Lower lobe of right lung (tissue), 2 donors: ENCODE data around the gene DUSP6. TPM values are rescaled to one million over a fixed set of nuclear protein-coding genes. Genes with fewer than 3 reads are reported as not detected.
A peak's percentile ranks its signal among the peaks of the same experiment; 100 is the strongest.

ENCODE experiments used
- ATAC-seq, 2 donors: fragments of 200-7000 bp; cut with Tn5 transposase; one replicate each; pipeline ENCODE4 v1.9.1; 2020 to 2022; ENCODE audit warnings: mild to moderate bottlenecking in 2 of 2, moderate library complexity in 2 of 2
- DNase-seq: peaks from one replicate; pipeline ENCODE4 v3.0.0-alpha.2; 2020
- H3K27ac ChIP-seq: fragments of 200-600 bp; one replicate; pipeline ENCODE4 v1.8.0; 2022
- H3K27me3 ChIP-seq: fragments of 200-600 bp; one replicate; pipeline ENCODE4 v1.8.0; 2022; ENCODE audit warnings: low read depth
- H3K36me3 ChIP-seq: fragments of 200-600 bp; one replicate; pipeline ENCODE4 v1.8.0; 2022; ENCODE audit warnings: mild to moderate bottlenecking
- H3K4me1 ChIP-seq: fragments of 200-600 bp; one replicate; pipeline ENCODE4 v1.8.0; 2022
- H3K4me3 ChIP-seq: fragments of 200-600 bp; one replicate; pipeline ENCODE4 v1.8.0; 2022; ENCODE audit warnings: mild to moderate bottlenecking
- H3K9me3 ChIP-seq: fragments of 200-600 bp; one replicate; pipeline ENCODE4 v1.8.0; 2022
- CTCF ChIP-seq: fragments of 200-600 bp; IDR thresholded peaks from one replicate; pipeline ENCODE4 v1.8.0; 2022; ENCODE audit warnings: antibody characterized with exemption, mild to moderate bottlenecking
- intact Hi-C: fragments of 100-400 bp; cut with DNase I; formaldehyde crosslinking; loops from one replicate; pipeline ENCODE4 v1.11.0; 2022
- total RNA-seq: library from RNA; stranded (reverse); fragmentation: NEBNext Ultra II Directional; extraction: Animal tissue kit (Norgen Biotek cat#: 25700); gene quantifications from one replicate; pipeline ENCODE4 v1.2.1, GENCODE V29; 2021
- donor health status: DM: no; HTN: yes; CAD: no; lungs with severe emphysema.

Gene DUSP6
- total RNA-seq, 1 donor from 2014 or later: 196 TPM

GRCh38 chr12:89328151-89329030 is 23.9 kb downstream of the DUSP6 start:
- DNase-seq (no peak), ATAC-seq (peak in 1 of 2 donors; percentile 18)
- Histone ChIP-seq H3K4me3 (no peak overlapping the region), H3K36me3 (no peaks in the 10 kb centered on the region), H3K4me1 (peaks cover 26% of the 10 kb centered on the region), H3K9me3 (peaks cover 13% of the 10 kb centered on the region), H3K27me3 (no peaks in the 10 kb centered on the region), H3K27ac (no peak overlapping the region)
- intact Hi-C loops: no loop called here
- TF ChIP-seq CTCF: no peak

GRCh38 chr12:89327486-89328094 is 24.7 kb downstream of the DUSP6 start:
- TF ChIP-seq CTCF: no peak
- no peak overlapping the region for H3K4me3 ChIP-seq
- peaks cover 13% of the 10 kb centered on the region for H3K9me3 ChIP-seq
- intact Hi-C loops: no loop called here
- no peaks in the 10 kb centered on the region for H3K27me3 ChIP-seq
- no peak overlapping the region for H3K27ac ChIP-seq
- DNase-seq: no peak
- H3K4me1 ChIP-seq: peaks cover 18% of the 10 kb centered on the region
- no peak for ATAC-seq
- H3K36me3 ChIP-seq: no peaks in the 10 kb centered on the region

- no peaks in the 10 kb centered on the region for H3K36me3 ChIP-seq
- DNase-seq (no peak), ATAC-seq (peak; percentile 43 to 58)
- H3K4me3 ChIP-seq: no peak overlapping the region
- intact Hi-C loops: no loop called here
- H3K9me3 ChIP-seq: peaks cover 13% of the 10 kb centered on the region
- H3K4me1 ChIP-seq: peaks cover 17% of the 10 kb centered on the region
- peak overlapping the region; percentile 37 for H3K27ac ChIP-seq
- TF ChIP-seq CTCF: no peak
- no peaks in the 10 kb centered on the region for H3K27me3 ChIP-seq
Measured at GRCh38 chr12:89326239-89327040, 25.9 kb downstream of the DUSP6 start.

- Histone ChIP-seq H3K36me3 (no peaks in the 10 kb centered on the region), H3K27me3 (no peaks in the 10 kb centered on the region), H3K4me1 (peaks cover 17% of the 10 kb centered on the region), H3K9me3 (peaks cover 6% of the 10 kb centered on the region), H3K27ac (no peak overlapping the region), H3K4me3 (no peak overlapping the region)
- intact Hi-C loops: no loop called here
- no peak for TF ChIP-seq CTCF
- DNase-seq (no peak), ATAC-seq (no peak)
Measured at GRCh38 chr12:89325495-89325894, 26.8 kb downstream of the DUSP6 start.

GRCh38 chr12:89324437-89324836 is 27.9 kb downstream of the DUSP6 start:
- no peak overlapping the region for H3K27ac ChIP-seq
- intact Hi-C loops: no loop called here
- ATAC-seq: no peak
- no peaks in the 10 kb centered on the region for H3K36me3 ChIP-seq
- peaks cover 17% of the 10 kb centered on the region for H3K4me1 ChIP-seq
- no peak for TF ChIP-seq CTCF
- no peak for DNase-seq
- no peaks in the 10 kb centered on the region for H3K9me3 ChIP-seq
- H3K27me3 ChIP-seq: no peaks in the 10 kb centered on the region
- H3K4me3 ChIP-seq: no peak overlapping the region
